Endodermal cell (in vitro differentiated cells): ENCODE data around the gene TP53I13. TPM values are rescaled to one million over a fixed set of nuclear protein-coding genes. Genes with fewer than 3 reads are reported as not detected.

Source experiments
- DNase-seq: peaks from one replicate; pipeline ENCODE4 v3.0.0-alpha.2; 2017
- H3K27ac ChIP-seq: 2 replicates; pipeline ENCODE4 v1.5.1; 2013; ENCODE audit warnings: mild to moderate bottlenecking, low read depth, low read length, moderate library complexity
- H3K27me3 ChIP-seq: 2 replicates; pipeline ENCODE4 v1.6.1; 2013; ENCODE audit warnings: mild to moderate bottlenecking, low read length, moderate library complexity; ENCODE audit not compliant: insufficient read depth, control insufficient read depth, poor library complexity, severe bottlenecking
- H3K36me3 ChIP-seq: 2 replicates; pipeline ENCODE4 v1.7.0; 2013; ENCODE audit warnings: mild to moderate bottlenecking, low read length, moderate library complexity; ENCODE audit not compliant: control insufficient read depth, insufficient read depth
- H3K4me1 ChIP-seq: one replicate; pipeline ENCODE4 v1.7.0; 2013; ENCODE audit warnings: low read length; ENCODE audit not compliant: control insufficient read depth, insufficient read depth
- H3K4me3 ChIP-seq: 2 replicates; pipeline ENCODE4 v1.5.1; 2013; ENCODE audit warnings: mild to moderate bottlenecking, low read length, moderate library complexity
- H3K9ac ChIP-seq: 2 replicates; pipeline ENCODE4 v1.6.1; 2013; ENCODE audit warnings: mild to moderate bottlenecking, low read length, moderate library complexity; ENCODE audit not compliant: poor library complexity, severe bottlenecking; ENCODE audit errors: extremely low read depth
- H3K9me3 ChIP-seq: 2 replicates; pipeline ENCODE4 v1.6.1; 2013; ENCODE audit warnings: mild to moderate bottlenecking, low read length, moderate library complexity; ENCODE audit not compliant: control insufficient read depth
- H3K27ac Mint-ChIP-seq: 2 replicates; pipeline ENCODE4 v1.8.0; 2020; ENCODE audit warnings: mixed read lengths
- H3K27me3 Mint-ChIP-seq: 2 replicates; pipeline ENCODE4 v1.8.0; 2021; ENCODE audit warnings: mild to moderate bottlenecking, mixed read lengths; ENCODE audit not compliant: insufficient read depth
- H3K36me3 Mint-ChIP-seq: 2 replicates; pipeline ENCODE4 v1.8.0; 2020; ENCODE audit warnings: low read depth, mixed read lengths
- H3K4me1 Mint-ChIP-seq: 2 replicates; pipeline ENCODE4 v1.8.0; 2020; ENCODE audit warnings: mixed read lengths
- H3K4me3 Mint-ChIP-seq: 2 replicates; pipeline ENCODE4 v1.8.0; 2020; ENCODE audit warnings: mild to moderate bottlenecking, moderate library complexity, mixed read lengths
- H3K9me3 Mint-ChIP-seq: 2 replicates; pipeline ENCODE4 v1.8.0; 2020; ENCODE audit warnings: mild to moderate bottlenecking, mixed read lengths
- CTCF ChIP-seq: fragments of 200-600 bp; sonication (generic); conservative IDR thresholded peaks from 2 replicates; pipeline ENCODE4 v1.5.0; 2021; ENCODE audit warnings: antibody characterized with exemption, mild to moderate bottlenecking
- WGBS, 2 experiments: methylation state at CpG; one replicate each; pipeline versions ENCODE4 v1.1.5 to v1.1.7; 2013; ENCODE audit warnings: missing lambda C conversion rate in 2 of 2, mixed read lengths in 1 of 2; ENCODE audit not compliant: insufficient coverage in 1 of 2, insufficient read length in 1 of 2; 5-methylcytosine and 5-hydroxymethylcytosine counted together
- total RNA-seq, 2 donors: library from RNA; stranded (reverse); fragmentation: NEBNext Ultra II Directional in 1 of 2; extraction: Animal tissue kit (Norgen Biotek cat#: 25700) in 1 of 2; gene quantifications; 2 replicates in 1 of 2; 3 replicates in 1 of 2; pipeline ENCODE4 v1.2.1, GENCODE V29; 2021

TP53I13 gene
- total RNA-seq, 2 donors from 2014 or later: 21.7 to 31.0 TPM

GRCh38 chr17:29572691-29573557 lies 4.4 kb downstream of the TP53I13 start:
- H3K27ac Mint-ChIP-seq: no peak overlapping the region
- H3K4me3 ChIP-seq: no peak overlapping the region
- no peak overlapping the region for H3K9ac ChIP-seq
- peak; percentile 90 for DNase-seq
- TF ChIP-seq CTCF: peak; percentile 88
- H3K36me3 ChIP-seq: peaks cover 20% of the 10 kb centered on the region
- H3K36me3 Mint-ChIP-seq: peaks cover 11% of the 10 kb centered on the region
- H3K27ac ChIP-seq: no peak overlapping the region
- peaks cover under 1% of the 10 kb centered on the region for H3K27me3 ChIP-seq
- peaks cover 18% of the 10 kb centered on the region for H3K27me3 Mint-ChIP-seq
- H3K4me1 ChIP-seq: no peaks in the 10 kb centered on the region
- H3K4me1 Mint-ChIP-seq: peaks cover 4% of the 10 kb centered on the region
- no peak overlapping the region for H3K4me3 Mint-ChIP-seq
- H3K9me3 ChIP-seq: no peaks in the 10 kb centered on the region
- no peaks in the 10 kb centered on the region for H3K9me3 Mint-ChIP-seq
- 39 to 69% methylated on average over 21 to 61 of the region's 62 CpGs for WGBS, 2 experiments

GRCh38 chr17:29573558-29573869 lies 5.0 kb downstream of the TP53I13 start:
- Mint-ChIP-seq H3K9me3 (no peaks in the 10 kb centered on the region), H3K4me3 (no peak overlapping the region), H3K27ac (no peak overlapping the region), H3K27me3 (peaks cover 18% of the 10 kb centered on the region), H3K4me1 (peaks cover 4% of the 10 kb centered on the region), H3K36me3 (peaks cover 15% of the 10 kb centered on the region)
- TF ChIP-seq CTCF: no peak
- Histone ChIP-seq H3K27me3 (no peaks in the 10 kb centered on the region), H3K36me3 (peaks cover 20% of the 10 kb centered on the region), H3K27ac (no peak overlapping the region), H3K4me1 (no peaks in the 10 kb centered on the region), H3K4me3 (no peak overlapping the region), H3K9me3 (no peaks in the 10 kb centered on the region), H3K9ac (no peak overlapping the region)
- no peak for DNase-seq
- WGBS, 2 experiments: 96% methylated on average over 6 of the region's 6 CpGs; no CpG with 5 or more reads in 1 of the 2 experiments

- Mint-ChIP-seq H3K4me3 (no peak overlapping the region), H3K4me1 (peaks cover 3% of the 10 kb centered on the region), H3K27ac (no peak overlapping the region), H3K36me3 (peaks cover 16% of the 10 kb centered on the region), H3K9me3 (no peaks in the 10 kb centered on the region), H3K27me3 (peaks cover 17% of the 10 kb centered on the region)
- H3K27ac ChIP-seq: no peak overlapping the region
- 95 to 100% methylated on average over 4 to 14 of the region's 14 CpGs for WGBS, 2 experiments
- no peaks in the 10 kb centered on the region for H3K27me3 ChIP-seq
- H3K9ac ChIP-seq: no peak overlapping the region
- TF ChIP-seq CTCF: no peak
- no peaks in the 10 kb centered on the region for H3K9me3 ChIP-seq
- H3K4me3 ChIP-seq: no peak overlapping the region
- H3K36me3 ChIP-seq: peaks cover 21% of the 10 kb centered on the region
- no peak for DNase-seq
- no peaks in the 10 kb centered on the region for H3K4me1 ChIP-seq
These were observed 5.6 kb downstream of the TP53I13 start for GRCh38 chr17:29573871-29574731.
